Measurements from ENCODE around the gene ALDH1A2. TPM values are rescaled to one million over a fixed set of nuclear protein-coding genes. Genes with fewer than 3 reads are reported as not detected.

Gene ALDH1A2
- polyA plus RNA-seq, 2 donors: 0.24 to 0.27 TPM

GRCh38 chr15:57921371-57921770 is 144.1 kb downstream of the ALDH1A2 start:
- Histone ChIP-seq H3K9me3 (ENCODE audit: control insufficient read depth in 2 of 2, insufficient read depth in 1 of 2, low read depth in 1 of 2, low read length in 1 of 2) (no peaks in the 10 kb centered on the region), H3K27ac (ENCODE audit: low read depth in 2 of 2, low read length in 1 of 2) (no peak overlapping the region), H3K4me3 (ENCODE audit: low read depth in 1 of 2, low read length in 2 of 2) (no peak overlapping the region), H3K27me3 (ENCODE audit: control insufficient read depth in 1 of 2, insufficient read depth in 2 of 2, low read length in 2 of 2) (no peaks in the 10 kb centered on the region), H3K36me3 (ENCODE audit: control insufficient read depth in 2 of 2, insufficient read depth in 2 of 2, low read length in 1 of 2) (no peaks in the 10 kb centered on the region), H3K4me1 (ENCODE audit: control insufficient read depth in 2 of 2, insufficient read depth in 2 of 2, low read length in 1 of 2) (peaks cover 0 to 2% of the 10 kb centered on the region in 2 donors)
- WGBS, 2 donors: 56 to 76% methylated on average over 2 of the region's 2 CpGs

- peaks cover 0 to 2% of the 10 kb centered on the region in 2 donors for H3K4me1 ChIP-seq (ENCODE audit: control insufficient read depth in 2 of 2, insufficient read depth in 2 of 2, low read length in 1 of 2)
- no peaks in the 10 kb centered on the region for H3K36me3 ChIP-seq (ENCODE audit: control insufficient read depth in 2 of 2, insufficient read depth in 2 of 2, low read length in 1 of 2)
- WGBS, 2 donors: 69% methylated on average over 5 of the region's 5 CpGs
- H3K9me3 ChIP-seq (ENCODE audit: control insufficient read depth in 2 of 2, insufficient read depth in 1 of 2, low read depth in 1 of 2, low read length in 1 of 2): no peaks in the 10 kb centered on the region
- H3K27ac ChIP-seq (ENCODE audit: low read depth in 2 of 2, low read length in 1 of 2): no peak overlapping the region
- H3K27me3 ChIP-seq (ENCODE audit: control insufficient read depth in 1 of 2, insufficient read depth in 2 of 2, low read length in 2 of 2): no peaks in the 10 kb centered on the region
- no peak overlapping the region for H3K4me3 ChIP-seq (ENCODE audit: low read depth in 1 of 2, low read length in 2 of 2)
Observed at GRCh38 chr15:57920911-57921310, 144.6 kb downstream of the ALDH1A2 start.

GRCh38 chr15:57919754-57920153 is 145.8 kb downstream of the ALDH1A2 start:
- Histone ChIP-seq H3K4me3 (ENCODE audit: low read depth in 1 of 2, low read length in 2 of 2) (no peak overlapping the region), H3K27me3 (ENCODE audit: control insufficient read depth in 1 of 2, insufficient read depth in 2 of 2, low read length in 2 of 2) (no peaks in the 10 kb centered on the region), H3K9me3 (ENCODE audit: control insufficient read depth in 2 of 2, insufficient read depth in 1 of 2, low read depth in 1 of 2, low read length in 1 of 2) (no peaks in the 10 kb centered on the region), H3K27ac (ENCODE audit: low read depth in 2 of 2, low read length in 1 of 2) (no peak overlapping the region), H3K4me1 (ENCODE audit: control insufficient read depth in 2 of 2, insufficient read depth in 2 of 2, low read length in 1 of 2) (peaks cover 0 to 2% of the 10 kb centered on the region in 2 donors), H3K36me3 (ENCODE audit: control insufficient read depth in 2 of 2, insufficient read depth in 2 of 2, low read length in 1 of 2) (no peaks in the 10 kb centered on the region)
- WGBS, 2 donors: 79 to 88% methylated on average over 2 of the region's 2 CpGs

- 75 to 76% methylated on average over 8 of the region's 8 CpGs for WGBS, 2 donors
- H3K9me3 ChIP-seq (ENCODE audit: control insufficient read depth in 2 of 2, insufficient read depth in 1 of 2, low read depth in 1 of 2, low read length in 1 of 2): no peaks in the 10 kb centered on the region
- H3K36me3 ChIP-seq (ENCODE audit: control insufficient read depth in 2 of 2, insufficient read depth in 2 of 2, low read length in 1 of 2): no peaks in the 10 kb centered on the region
- no peak overlapping the region for H3K27ac ChIP-seq (ENCODE audit: low read depth in 2 of 2, low read length in 1 of 2)
- H3K4me3 ChIP-seq (ENCODE audit: low read depth in 1 of 2, low read length in 2 of 2): no peak overlapping the region
- H3K4me1 ChIP-seq (ENCODE audit: control insufficient read depth in 2 of 2, insufficient read depth in 2 of 2, low read length in 1 of 2): peaks cover 0 to 2% of the 10 kb centered on the region in 2 donors
- no peaks in the 10 kb centered on the region for H3K27me3 ChIP-seq (ENCODE audit: control insufficient read depth in 1 of 2, insufficient read depth in 2 of 2, low read length in 2 of 2)
Observed at GRCh38 chr15:57917998-57918397, 147.5 kb downstream of the ALDH1A2 start.

- Histone ChIP-seq H3K36me3 (ENCODE audit: control insufficient read depth in 2 of 2, insufficient read depth in 2 of 2, low read length in 1 of 2) (no peaks in the 10 kb centered on the region), H3K27me3 (ENCODE audit: control insufficient read depth in 1 of 2, insufficient read depth in 2 of 2, low read length in 2 of 2) (no peaks in the 10 kb centered on the region), H3K27ac (ENCODE audit: low read depth in 2 of 2, low read length in 1 of 2) (no peak overlapping the region), H3K9me3 (ENCODE audit: control insufficient read depth in 2 of 2, insufficient read depth in 1 of 2, low read depth in 1 of 2, low read length in 1 of 2) (no peaks in the 10 kb centered on the region), H3K4me3 (ENCODE audit: low read depth in 1 of 2, low read length in 2 of 2) (no peak overlapping the region), H3K4me1 (ENCODE audit: control insufficient read depth in 2 of 2, insufficient read depth in 2 of 2, low read length in 1 of 2) (no peaks in the 10 kb centered on the region)
- 65 to 76% methylated on average over 8 of the region's 8 CpGs for WGBS, 2 donors
Observed at GRCh38 chr15:57916695-57917094, 148.8 kb downstream of the ALDH1A2 start.

GRCh38 chr15:57915827-57916531 is 149.5 kb downstream of the ALDH1A2 start:
- Histone ChIP-seq H3K27ac (ENCODE audit: low read depth in 2 of 2, low read length in 1 of 2) (no peak overlapping the region), H3K4me3 (ENCODE audit: low read depth in 1 of 2, low read length in 2 of 2) (no peak overlapping the region), H3K9me3 (ENCODE audit: control insufficient read depth in 2 of 2, insufficient read depth in 1 of 2, low read depth in 1 of 2, low read length in 1 of 2) (no peaks in the 10 kb centered on the region), H3K4me1 (ENCODE audit: control insufficient read depth in 2 of 2, insufficient read depth in 2 of 2, low read length in 1 of 2) (peaks cover 0 to 2% of the 10 kb centered on the region in 2 donors), H3K36me3 (ENCODE audit: control insufficient read depth in 2 of 2, insufficient read depth in 2 of 2, low read length in 1 of 2) (no peaks in the 10 kb centered on the region), H3K27me3 (ENCODE audit: control insufficient read depth in 1 of 2, insufficient read depth in 2 of 2, low read length in 2 of 2) (no peaks in the 10 kb centered on the region)
- 86 to 88% methylated on average over 15 of the region's 15 CpGs for WGBS, 2 donors

GRCh38 chr15:57914350-57915055 is 151.0 kb downstream of the ALDH1A2 start:
- Histone ChIP-seq H3K4me1 (ENCODE audit: control insufficient read depth in 2 of 2, insufficient read depth in 2 of 2, low read length in 1 of 2) (peaks cover 0 to 2% of the 10 kb centered on the region in 2 donors), H3K27me3 (ENCODE audit: control insufficient read depth in 1 of 2, insufficient read depth in 2 of 2, low read length in 2 of 2) (no peaks in the 10 kb centered on the region), H3K36me3 (ENCODE audit: control insufficient read depth in 2 of 2, insufficient read depth in 2 of 2, low read length in 1 of 2) (no peaks in the 10 kb centered on the region), H3K4me3 (ENCODE audit: low read depth in 1 of 2, low read length in 2 of 2) (no peak overlapping the region), H3K27ac (ENCODE audit: low read depth in 2 of 2, low read length in 1 of 2) (no peak overlapping the region), H3K9me3 (ENCODE audit: control insufficient read depth in 2 of 2, insufficient read depth in 1 of 2, low read depth in 1 of 2, low read length in 1 of 2) (no peaks in the 10 kb centered on the region)
- WGBS, 2 donors: 62 to 73% methylated on average over 9 of the region's 9 CpGs

- H3K36me3 ChIP-seq (ENCODE audit: control insufficient read depth in 2 of 2, insufficient read depth in 2 of 2, low read length in 1 of 2): no peaks in the 10 kb centered on the region
- H3K4me1 ChIP-seq (ENCODE audit: control insufficient read depth in 2 of 2, insufficient read depth in 2 of 2, low read length in 1 of 2): peaks cover 0 to 2% of the 10 kb centered on the region in 2 donors
- H3K4me3 ChIP-seq (ENCODE audit: low read depth in 1 of 2, low read length in 2 of 2): no peak overlapping the region
- no peaks in the 10 kb centered on the region for H3K27me3 ChIP-seq (ENCODE audit: control insufficient read depth in 1 of 2, insufficient read depth in 2 of 2, low read length in 2 of 2)
- H3K9me3 ChIP-seq (ENCODE audit: control insufficient read depth in 2 of 2, insufficient read depth in 1 of 2, low read depth in 1 of 2, low read length in 1 of 2): no peaks in the 10 kb centered on the region
- H3K27ac ChIP-seq (ENCODE audit: low read depth in 2 of 2, low read length in 1 of 2): no peak overlapping the region
- WGBS, 2 donors: 48 to 54% methylated on average over 1 of the region's 1 CpG
Observed at GRCh38 chr15:57911247-57911646, 154.3 kb downstream of the ALDH1A2 start.

- 91 to 94% methylated on average over 3 of the region's 3 CpGs for WGBS, 2 donors
- Histone ChIP-seq H3K4me1 (ENCODE audit: control insufficient read depth in 2 of 2, insufficient read depth in 2 of 2, low read length in 1 of 2) (peaks cover 0 to 2% of the 10 kb centered on the region in 2 donors), H3K27ac (ENCODE audit: low read depth in 2 of 2, low read length in 1 of 2) (no peak overlapping the region), H3K36me3 (ENCODE audit: control insufficient read depth in 2 of 2, insufficient read depth in 2 of 2, low read length in 1 of 2) (no peaks in the 10 kb centered on the region), H3K9me3 (ENCODE audit: control insufficient read depth in 2 of 2, insufficient read depth in 1 of 2, low read depth in 1 of 2, low read length in 1 of 2) (no peaks in the 10 kb centered on the region), H3K27me3 (ENCODE audit: control insufficient read depth in 1 of 2, insufficient read depth in 2 of 2, low read length in 2 of 2) (no peaks in the 10 kb centered on the region), H3K4me3 (ENCODE audit: low read depth in 1 of 2, low read length in 2 of 2) (no peak overlapping the region)
Observed at GRCh38 chr15:57910672-57911071, 154.8 kb downstream of the ALDH1A2 start.

- H3K27me3 ChIP-seq (ENCODE audit: control insufficient read depth in 1 of 2, insufficient read depth in 2 of 2, low read length in 2 of 2): no peaks in the 10 kb centered on the region
- no peaks in the 10 kb centered on the region for H3K36me3 ChIP-seq (ENCODE audit: control insufficient read depth in 2 of 2, insufficient read depth in 2 of 2, low read length in 1 of 2)
- H3K4me3 ChIP-seq (ENCODE audit: low read depth in 1 of 2, low read length in 2 of 2): no peak overlapping the region
- WGBS, 2 donors: 53 to 57% methylated on average over 2 of the region's 2 CpGs
- H3K27ac ChIP-seq (ENCODE audit: low read depth in 2 of 2, low read length in 1 of 2): no peak overlapping the region
- peaks cover 0 to 2% of the 10 kb centered on the region in 2 donors for H3K4me1 ChIP-seq (ENCODE audit: control insufficient read depth in 2 of 2, insufficient read depth in 2 of 2, low read length in 1 of 2)
- no peaks in the 10 kb centered on the region for H3K9me3 ChIP-seq (ENCODE audit: control insufficient read depth in 2 of 2, insufficient read depth in 1 of 2, low read depth in 1 of 2, low read length in 1 of 2)
Observed at GRCh38 chr15:57909388-57909787, 156.1 kb downstream of the ALDH1A2 start.

All from esophagus (tissue), 2 donors.